Neural cell (in vitro differentiated cells): Measurements from ENCODE around the gene GPRC6A. TPM values are rescaled to one million over a fixed set of nuclear protein-coding genes. Genes with fewer than 3 reads are reported as not detected.

ENCODE experiments used
- H2AFZ ChIP-seq: fragments of 200-600, 300-800 bp; sonication (generic), shearing (Covaris generic); 2 replicates; pipeline ENCODE4 v1.6.0; 2014; ENCODE audit warnings: low read depth, mild to moderate bottlenecking, antibody characterized with exemption, low read length, moderate library complexity
- H3F3A ChIP-seq: fragments of 200-600 bp; shearing (Covaris generic); 2 replicates; pipeline ENCODE4 v1.6.1; 2016; ENCODE audit warnings: mild to moderate bottlenecking, moderate library complexity, mixed read lengths, antibody characterized with exemption, low read length; ENCODE audit not compliant: insufficient read depth, poor library complexity, severe bottlenecking
- H3K27ac ChIP-seq: fragments of 200-600, 300-800 bp; sonication (generic), shearing (Covaris generic); 2 replicates; pipeline ENCODE4 v1.5.1; 2014; ENCODE audit warnings: mild to moderate bottlenecking, low read length, moderate library complexity
- H3K27me3 ChIP-seq: fragments of 300-800, 200-600 bp; sonication (generic), shearing (Covaris generic); 2 replicates; pipeline ENCODE4 v1.6.0; 2014; ENCODE audit warnings: mild to moderate bottlenecking, low read depth, low read length, moderate library complexity; ENCODE audit not compliant: insufficient read depth
- H3K36me3 ChIP-seq: fragments of 300-800, 200-600 bp; sonication (generic), shearing (Covaris generic); 2 replicates; pipeline ENCODE4 v1.5.1; 2014; ENCODE audit warnings: mild to moderate bottlenecking, antibody characterized with exemption, low read length, moderate library complexity; ENCODE audit not compliant: insufficient read depth
- H3K4me2 ChIP-seq: fragments of 300-800, 200-600 bp; sonication (generic), shearing (Covaris generic); 2 replicates; pipeline ENCODE4 v1.6.0; 2014; ENCODE audit warnings: mild to moderate bottlenecking, low read length
- H3K4me3 ChIP-seq: fragments of 300-800, 200-600 bp; sonication (generic), shearing (Covaris generic); 2 replicates; pipeline ENCODE4 v1.5.1; 2014; ENCODE audit warnings: mild to moderate bottlenecking, low read length, moderate library complexity
- H3K79me2 ChIP-seq: fragments of 200-600 bp; shearing (Covaris generic); replicated peaks from 2 replicates; pipeline ENCODE4 v1.6.0; 2014; ENCODE audit warnings: mild to moderate bottlenecking, low read length, moderate library complexity; ENCODE audit not compliant: insufficient read depth
- H3K9ac ChIP-seq: fragments of 300-800, 200-600 bp; sonication (generic), shearing (Covaris generic); 2 replicates; pipeline ENCODE4 v1.6.1; 2016; ENCODE audit warnings: mild to moderate bottlenecking, low read length, mixed read lengths
- H3K9me2 ChIP-seq: fragments of 200-600 bp; shearing (Covaris generic); 2 replicates; pipeline ENCODE4 v1.6.1; 2016; ENCODE audit warnings: mild to moderate bottlenecking, low read length, mixed read lengths; ENCODE audit not compliant: insufficient read depth
- H3K9me3 ChIP-seq: fragments of 200-600, 300-800 bp; sonication (generic), shearing (Covaris generic); 2 replicates; pipeline ENCODE4 v1.6.1; 2016; ENCODE audit warnings: mild to moderate bottlenecking, mixed run types, low read length, moderate library complexity, mixed read lengths
- H4K20me1 ChIP-seq: fragments of 200-600 bp; shearing (Covaris generic); 2 replicates; pipeline ENCODE4 v1.6.1; 2016; ENCODE audit warnings: mild to moderate bottlenecking, mixed run types; ENCODE audit not compliant: insufficient read depth
- EP300 ChIP-seq: fragments of 450-650 bp; conservative IDR thresholded peaks from 2 replicates; pipeline ENCODE4 v1.6.1; 2014; ENCODE audit warnings: antibody characterized with exemption, mild to moderate bottlenecking, moderate library complexity; ENCODE audit not compliant: poor library complexity, severe bottlenecking
- EZH2 ChIP-seq: fragments of 200-600, 300-800 bp; shearing (Covaris generic), sonication (generic); IDR thresholded peaks from 2 replicates; pipeline ENCODE4 v1.6.1; 2014; ENCODE audit warnings: antibody characterized with exemption, low read length, borderline replicate concordance, mild to moderate bottlenecking; ENCODE audit not compliant: insufficient read depth, poor library complexity, severe bottlenecking
- MXI1 ChIP-seq: fragments of 450-650 bp; conservative IDR thresholded peaks from 2 replicates; pipeline ENCODE4 v1.6.1; 2014; ENCODE audit warnings: antibody characterized with exemption, mild to moderate bottlenecking; ENCODE audit not compliant: poor library complexity, severe bottlenecking
- POLR2AphosphoS5 ChIP-seq: IDR thresholded peaks from 2 replicates; pipeline ENCODE4 v1.6.1; 2012
- RAD21 ChIP-seq: fragments of 450-650 bp; conservative IDR thresholded peaks from 2 replicates; pipeline ENCODE4 v1.6.1; 2014; ENCODE audit warnings: antibody characterized with exemption, mild to moderate bottlenecking, moderate library complexity
- SMC3 ChIP-seq: fragments of 450-650 bp; conservative IDR thresholded peaks from 2 replicates; pipeline ENCODE4 v1.6.1; 2014; ENCODE audit warnings: antibody characterized with exemption, mild to moderate bottlenecking, moderate library complexity; ENCODE audit not compliant: poor library complexity
- TAF1 ChIP-seq: IDR thresholded peaks from 2 replicates; pipeline ENCODE4 v1.6.1; 2012; ENCODE audit warnings: low read depth
- polyA plus RNA-seq: library from polyadenylated mRNA; depleted of rRNA; stranded (reverse); fragments of >200 nt; gene quantifications from 2 replicates; pipeline ENCODE4 v1.2.3, GENCODE V29; 2014
- TF ChIP-seq, protein P1 (sequence below): IDR thresholded peaks from 2 replicates; pipeline ENCODE4 v1.6.1; 2012; ENCODE audit warnings: borderline replicate concordance
- TF ChIP-seq, protein P2 (sequence below): fragments of 450-650 bp; IDR thresholded peaks from 2 replicates; pipeline ENCODE4 v1.5.1; 2014; ENCODE audit warnings: antibody characterized with exemption, mild to moderate bottlenecking, moderate library complexity; ENCODE audit not compliant: poor library complexity, severe bottlenecking

The GPRC6A gene
- polyA plus RNA-seq, 1 donor from 2014 or later = not detected

DNA sequence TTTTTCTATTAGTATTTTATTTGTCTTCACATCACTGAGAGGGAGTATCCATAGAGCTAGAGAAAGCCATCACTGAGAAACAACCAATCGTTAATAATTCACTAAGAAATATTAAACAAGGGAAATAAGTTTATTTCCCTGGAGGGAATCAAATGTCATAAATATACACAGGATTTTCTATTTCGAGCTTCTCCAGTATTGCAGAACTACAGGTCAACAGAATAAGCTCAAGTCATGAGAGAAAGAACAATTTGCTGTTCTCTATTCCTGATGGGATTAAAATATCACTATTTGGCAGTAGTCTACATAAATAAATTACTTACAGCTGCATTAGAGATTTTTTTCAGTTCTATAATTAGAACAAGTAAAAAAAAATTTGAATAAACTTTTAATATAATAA is 61.2 kb downstream of the GPRC6A start:
- no peak for TF ChIP-seq SMC3
- TF ChIP-seq EP300 = no peak
- TF ChIP-seq EZH2 = no peak
- TF ChIP-seq POLR2AphosphoS5 = no peak
- no peak for TF ChIP-seq RAD21
- TF ChIP-seq TAF1 = no peak
- no peak for TF ChIP-seq MXI1
- TF ChIP-seq, protein P1, sequence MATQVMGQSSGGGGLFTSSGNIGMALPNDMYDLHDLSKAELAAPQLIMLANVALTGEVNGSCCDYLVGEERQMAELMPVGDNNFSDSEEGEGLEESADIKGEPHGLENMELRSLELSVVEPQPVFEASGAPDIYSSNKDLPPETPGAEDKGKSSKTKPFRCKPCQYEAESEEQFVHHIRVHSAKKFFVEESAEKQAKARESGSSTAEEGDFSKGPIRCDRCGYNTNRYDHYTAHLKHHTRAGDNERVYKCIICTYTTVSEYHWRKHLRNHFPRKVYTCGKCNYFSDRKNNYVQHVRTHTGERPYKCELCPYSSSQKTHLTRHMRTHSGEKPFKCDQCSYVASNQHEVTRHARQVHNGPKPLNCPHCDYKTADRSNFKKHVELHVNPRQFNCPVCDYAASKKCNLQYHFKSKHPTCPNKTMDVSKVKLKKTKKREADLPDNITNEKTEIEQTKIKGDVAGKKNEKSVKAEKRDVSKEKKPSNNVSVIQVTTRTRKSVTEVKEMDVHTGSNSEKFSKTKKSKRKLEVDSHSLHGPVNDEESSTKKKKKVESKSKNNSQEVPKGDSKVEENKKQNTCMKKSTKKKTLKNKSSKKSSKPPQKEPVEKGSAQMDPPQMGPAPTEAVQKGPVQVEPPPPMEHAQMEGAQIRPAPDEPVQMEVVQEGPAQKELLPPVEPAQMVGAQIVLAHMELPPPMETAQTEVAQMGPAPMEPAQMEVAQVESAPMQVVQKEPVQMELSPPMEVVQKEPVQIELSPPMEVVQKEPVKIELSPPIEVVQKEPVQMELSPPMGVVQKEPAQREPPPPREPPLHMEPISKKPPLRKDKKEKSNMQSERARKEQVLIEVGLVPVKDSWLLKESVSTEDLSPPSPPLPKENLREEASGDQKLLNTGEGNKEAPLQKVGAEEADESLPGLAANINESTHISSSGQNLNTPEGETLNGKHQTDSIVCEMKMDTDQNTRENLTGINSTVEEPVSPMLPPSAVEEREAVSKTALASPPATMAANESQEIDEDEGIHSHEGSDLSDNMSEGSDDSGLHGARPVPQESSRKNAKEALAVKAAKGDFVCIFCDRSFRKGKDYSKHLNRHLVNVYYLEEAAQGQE = no peak
- TF ChIP-seq, protein P2, sequence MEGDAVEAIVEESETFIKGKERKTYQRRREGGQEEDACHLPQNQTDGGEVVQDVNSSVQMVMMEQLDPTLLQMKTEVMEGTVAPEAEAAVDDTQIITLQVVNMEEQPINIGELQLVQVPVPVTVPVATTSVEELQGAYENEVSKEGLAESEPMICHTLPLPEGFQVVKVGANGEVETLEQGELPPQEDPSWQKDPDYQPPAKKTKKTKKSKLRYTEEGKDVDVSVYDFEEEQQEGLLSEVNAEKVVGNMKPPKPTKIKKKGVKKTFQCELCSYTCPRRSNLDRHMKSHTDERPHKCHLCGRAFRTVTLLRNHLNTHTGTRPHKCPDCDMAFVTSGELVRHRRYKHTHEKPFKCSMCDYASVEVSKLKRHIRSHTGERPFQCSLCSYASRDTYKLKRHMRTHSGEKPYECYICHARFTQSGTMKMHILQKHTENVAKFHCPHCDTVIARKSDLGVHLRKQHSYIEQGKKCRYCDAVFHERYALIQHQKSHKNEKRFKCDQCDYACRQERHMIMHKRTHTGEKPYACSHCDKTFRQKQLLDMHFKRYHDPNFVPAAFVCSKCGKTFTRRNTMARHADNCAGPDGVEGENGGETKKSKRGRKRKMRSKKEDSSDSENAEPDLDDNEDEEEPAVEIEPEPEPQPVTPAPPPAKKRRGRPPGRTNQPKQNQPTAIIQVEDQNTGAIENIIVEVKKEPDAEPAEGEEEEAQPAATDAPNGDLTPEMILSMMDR = no peak
- Histone ChIP-seq H4K20me1 (no peaks in the 10 kb centered on the region), H3K27ac (no peak overlapping the region), H2AFZ (no peak overlapping the region), H3K79me2 (no peaks in the 10 kb centered on the region), H3K36me3 (no peaks in the 10 kb centered on the region), H3K9me2 (no peaks in the 10 kb centered on the region), H3K27me3 (peaks cover 47% of the 10 kb centered on the region), H3K9ac (no peak overlapping the region), H3K9me3 (no peaks in the 10 kb centered on the region), H3K4me3 (no peak overlapping the region), H3K4me2 (no peak overlapping the region), H3F3A (no peaks in the 10 kb centered on the region)

DNA sequence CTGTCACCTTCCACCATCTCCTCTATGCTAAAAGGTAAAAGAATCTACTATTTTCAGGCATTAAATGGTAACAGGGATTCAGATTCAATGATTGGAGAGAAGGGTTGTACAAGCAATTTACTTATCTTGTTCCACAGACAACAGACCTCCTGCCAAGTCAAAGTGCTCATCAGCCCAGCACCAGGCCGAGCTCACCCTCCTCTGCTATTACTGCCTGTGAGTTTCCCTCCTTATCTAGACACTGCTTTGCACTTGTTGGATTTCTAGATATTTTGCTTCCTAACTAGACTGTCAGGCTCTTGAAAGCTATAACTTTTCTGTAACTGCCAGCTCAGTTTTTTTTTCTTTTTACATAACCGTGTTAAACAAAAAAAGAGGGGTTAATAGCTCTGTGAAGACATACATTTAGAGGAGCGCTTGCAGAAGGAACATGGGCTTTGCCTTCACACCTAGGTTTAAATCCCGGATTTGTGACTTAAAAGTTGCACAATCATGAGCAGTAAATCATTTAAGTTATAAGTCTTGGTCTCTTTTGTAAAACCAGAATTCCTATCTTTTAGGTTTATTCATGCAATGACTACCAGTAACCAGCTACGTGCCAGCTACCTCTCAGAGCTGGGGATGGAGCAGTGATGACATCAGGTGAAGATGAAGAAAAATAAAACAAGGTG is 62.2 kb downstream of the GPRC6A start:
- H3K4me2 ChIP-seq = no peak overlapping the region
- H3K27ac ChIP-seq = no peak overlapping the region
- peaks cover 51% of the 10 kb centered on the region for H3K27me3 ChIP-seq
- no peaks in the 10 kb centered on the region for H3K36me3 ChIP-seq
- no peak overlapping the region for H2AFZ ChIP-seq
- no peak for TF ChIP-seq EZH2
- no peak for TF ChIP-seq SMC3
- H3K79me2 ChIP-seq = no peaks in the 10 kb centered on the region
- no peaks in the 10 kb centered on the region for H4K20me1 ChIP-seq
- H3K9me3 ChIP-seq = no peaks in the 10 kb centered on the region
- no peaks in the 10 kb centered on the region for H3K9me2 ChIP-seq
- no peak overlapping the region for H3K4me3 ChIP-seq
- no peak overlapping the region for H3K9ac ChIP-seq
- H3F3A ChIP-seq = no peaks in the 10 kb centered on the region
